HG03571 (cell line): ENCODE measurements around the gene MATR3.
"Not testable (repeated sequence)": the region's sequence is repeated elsewhere in the genome, so short reads cannot be mapped to it uniquely, and the experiment has no call there.

ENCODE experiments used
- ATAC-seq: cut with Tn5 transposase; IDR thresholded peaks from one replicate; pipeline ENCODE4 v1.9.1; 2021; ENCODE audit not compliant: unreplicated experiment

The MATR3 gene, protein sequence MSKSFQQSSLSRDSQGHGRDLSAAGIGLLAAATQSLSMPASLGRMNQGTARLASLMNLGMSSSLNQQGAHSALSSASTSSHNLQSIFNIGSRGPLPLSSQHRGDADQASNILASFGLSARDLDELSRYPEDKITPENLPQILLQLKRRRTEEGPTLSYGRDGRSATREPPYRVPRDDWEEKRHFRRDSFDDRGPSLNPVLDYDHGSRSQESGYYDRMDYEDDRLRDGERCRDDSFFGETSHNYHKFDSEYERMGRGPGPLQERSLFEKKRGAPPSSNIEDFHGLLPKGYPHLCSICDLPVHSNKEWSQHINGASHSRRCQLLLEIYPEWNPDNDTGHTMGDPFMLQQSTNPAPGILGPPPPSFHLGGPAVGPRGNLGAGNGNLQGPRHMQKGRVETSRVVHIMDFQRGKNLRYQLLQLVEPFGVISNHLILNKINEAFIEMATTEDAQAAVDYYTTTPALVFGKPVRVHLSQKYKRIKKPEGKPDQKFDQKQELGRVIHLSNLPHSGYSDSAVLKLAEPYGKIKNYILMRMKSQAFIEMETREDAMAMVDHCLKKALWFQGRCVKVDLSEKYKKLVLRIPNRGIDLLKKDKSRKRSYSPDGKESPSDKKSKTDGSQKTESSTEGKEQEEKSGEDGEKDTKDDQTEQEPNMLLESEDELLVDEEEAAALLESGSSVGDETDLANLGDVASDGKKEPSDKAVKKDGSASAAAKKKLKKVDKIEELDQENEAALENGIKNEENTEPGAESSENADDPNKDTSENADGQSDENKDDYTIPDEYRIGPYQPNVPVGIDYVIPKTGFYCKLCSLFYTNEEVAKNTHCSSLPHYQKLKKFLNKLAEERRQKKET

DNA sequence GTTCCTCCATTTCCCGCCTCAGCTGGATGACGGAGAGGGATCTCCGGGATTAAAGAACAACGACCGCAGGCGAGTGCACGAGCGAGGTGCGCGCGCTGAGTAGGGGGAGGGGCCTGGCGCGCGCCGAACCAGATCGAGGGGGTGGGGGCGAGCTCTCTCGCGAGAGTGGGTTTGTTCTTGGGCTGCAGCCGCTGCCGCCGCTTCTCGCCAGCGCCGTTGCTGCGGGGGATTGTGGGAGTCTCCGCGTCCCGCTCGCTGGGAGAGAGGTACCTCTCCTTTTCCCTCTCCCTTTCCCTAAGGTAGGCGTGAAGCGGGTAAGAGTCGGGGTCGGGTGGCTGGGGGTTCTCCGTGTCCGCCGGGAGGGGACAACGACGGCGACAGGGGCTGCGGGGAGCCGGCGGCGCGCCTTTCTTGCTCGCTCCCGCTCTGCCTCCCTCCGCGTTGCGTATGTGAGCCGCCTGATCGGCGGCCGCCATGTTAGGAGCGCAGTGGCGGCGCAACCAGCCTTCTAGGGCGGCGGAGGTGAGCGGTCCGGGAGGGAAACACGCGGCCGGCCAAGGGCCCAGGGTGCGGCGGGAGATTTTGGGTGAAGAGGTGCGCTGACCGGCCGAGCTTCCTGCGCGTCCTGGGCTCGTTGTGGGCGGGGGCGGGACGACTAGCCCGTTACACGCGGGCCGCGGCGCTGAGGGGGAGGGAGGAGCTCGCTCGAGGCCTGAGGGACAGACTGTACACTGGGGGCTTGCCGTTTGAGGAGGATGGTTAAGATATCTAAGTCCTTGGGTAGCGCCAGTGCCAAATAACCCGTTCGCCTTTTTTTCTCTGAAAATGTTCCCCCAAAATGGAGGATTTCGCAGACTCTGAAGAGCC is at the start of gene MATR3:
MATR3 (plus strand) TSS at position 234 of the 867 bp plus-strand sequence. CDS start 13,676 bp downstream, outside the sequence.
- ATAC-seq, result peak; percentile 65

GRCh38 chr5:139245637-139246339 is 47.8 kb upstream of the MATR3 start:
- ATAC-seq, result no peak

DNA sequence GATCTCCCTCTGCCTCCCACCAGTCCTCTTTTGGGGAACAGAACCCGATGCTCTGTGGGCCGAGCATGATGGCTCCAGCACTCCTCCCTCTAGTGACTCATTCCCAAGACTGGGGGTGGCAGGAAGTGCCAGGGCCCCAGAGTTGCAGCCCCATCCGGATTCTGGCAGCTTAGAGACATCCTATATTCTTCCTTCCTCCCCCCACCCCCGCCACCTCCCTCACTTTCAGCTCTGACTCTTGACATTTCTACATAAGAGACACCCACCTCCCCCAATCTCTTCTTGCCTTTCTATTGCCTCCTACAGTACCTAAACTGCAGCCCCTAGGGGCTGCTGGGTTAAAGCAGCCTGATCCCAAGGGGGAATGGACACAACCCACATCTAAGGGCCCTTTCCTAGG is 47.1 kb upstream of the MATR3 start:
- no peak for ATAC-seq

DNA sequence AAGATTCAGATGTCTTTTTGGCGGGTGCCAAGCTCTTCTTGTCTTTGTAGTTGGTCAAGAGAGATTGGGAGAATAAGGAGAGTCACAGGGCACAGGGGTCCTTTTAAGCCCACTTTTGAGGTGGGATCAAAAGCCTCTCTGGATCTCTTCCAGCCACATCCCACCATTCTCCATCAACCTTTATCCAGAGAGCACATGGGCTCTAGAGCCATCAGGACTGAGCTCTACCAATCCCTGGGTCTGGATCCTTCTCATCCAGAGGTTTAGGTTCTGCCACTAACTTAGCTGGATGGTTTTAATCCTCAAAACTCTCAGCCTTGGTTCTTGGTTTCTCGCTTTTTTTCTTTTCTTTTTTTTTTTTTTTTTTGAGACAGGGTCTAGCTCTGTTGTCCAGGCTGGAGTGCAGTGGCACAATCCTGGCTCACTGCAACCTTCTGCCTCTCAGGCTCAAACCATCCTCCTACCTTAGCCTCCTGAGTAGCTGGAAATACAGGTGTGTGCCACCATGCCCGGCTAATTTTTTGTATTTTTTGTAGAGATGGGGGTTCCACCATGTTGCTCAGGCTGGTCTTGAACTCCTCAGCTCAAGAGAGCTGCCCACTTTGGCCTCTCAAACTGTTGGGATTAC is 44.6 kb upstream of the MATR3 start:
- ATAC-seq, result no peak

DNA sequence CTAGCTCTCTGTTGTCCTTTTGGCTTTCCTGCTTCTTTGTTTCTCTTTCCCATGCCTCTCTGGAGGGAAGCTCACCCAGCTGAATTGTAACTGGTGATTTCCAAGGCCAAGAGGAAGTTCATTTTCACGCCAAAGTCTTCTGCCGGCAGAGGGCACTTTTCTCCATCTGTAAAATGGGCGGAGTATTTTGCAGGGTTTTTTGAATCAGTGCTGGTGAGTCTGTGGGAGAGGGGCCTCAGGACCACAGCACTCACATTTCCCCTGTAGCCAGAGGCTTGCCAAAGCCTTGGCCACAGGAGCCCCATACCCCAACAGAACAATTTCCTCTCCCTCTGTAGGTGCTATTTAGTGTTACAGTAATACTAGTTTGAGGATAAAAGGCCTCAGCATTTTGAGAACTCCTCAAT is 42.3 kb upstream of the MATR3 start:
- no peak for ATAC-seq

GRCh38 chr5:139251695-139252288 is 41.7 kb upstream of the MATR3 start:
- ATAC-seq, result no peak

GRCh38 chr5:139253115-139253514 is 40.4 kb upstream of the MATR3 start:
- no peak for ATAC-seq

- ATAC-seq, result no peak
Measured at GRCh38 chr5:139256820-139257219, 36.7 kb upstream of the MATR3 start.

GRCh38 chr5:139262059-139262741 is 31.3 kb upstream of the MATR3 start:
- ATAC-seq, result no peak

DNA sequence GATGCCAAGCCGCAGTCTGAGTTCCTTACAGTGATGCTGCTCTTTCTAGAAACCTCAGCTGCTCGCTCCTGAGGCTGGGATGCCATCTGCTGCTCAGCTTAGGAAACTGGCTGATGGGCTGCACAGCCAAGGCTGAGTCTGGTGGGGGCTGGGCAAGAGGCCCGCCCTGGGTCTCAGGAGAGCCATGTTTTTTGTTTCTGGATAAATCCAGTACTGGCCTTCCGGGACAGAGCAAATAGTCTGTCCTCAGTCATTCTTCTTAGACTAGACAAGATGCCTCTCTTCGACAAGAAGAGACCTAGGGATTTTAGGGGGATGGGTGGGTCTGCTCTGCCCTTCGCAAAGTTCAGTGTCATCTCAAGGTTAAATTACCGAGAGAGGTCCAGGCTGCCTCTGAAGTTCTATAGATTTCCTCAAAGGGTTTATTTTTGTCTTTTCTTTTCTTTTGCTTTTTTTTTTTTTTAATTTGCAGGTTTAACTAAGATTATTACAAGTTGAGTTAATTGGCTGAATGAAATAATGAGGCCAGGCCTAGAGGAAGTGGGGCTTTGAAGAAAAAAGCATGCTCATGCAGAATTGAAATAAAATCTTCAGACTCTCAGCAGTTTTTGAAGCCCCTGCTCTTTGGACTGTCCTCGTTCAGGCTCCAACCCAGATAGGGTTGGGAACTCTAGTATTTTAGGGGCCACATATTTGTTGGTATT is 30.6 kb upstream of the MATR3 start:
- ATAC-seq, result no peak

DNA sequence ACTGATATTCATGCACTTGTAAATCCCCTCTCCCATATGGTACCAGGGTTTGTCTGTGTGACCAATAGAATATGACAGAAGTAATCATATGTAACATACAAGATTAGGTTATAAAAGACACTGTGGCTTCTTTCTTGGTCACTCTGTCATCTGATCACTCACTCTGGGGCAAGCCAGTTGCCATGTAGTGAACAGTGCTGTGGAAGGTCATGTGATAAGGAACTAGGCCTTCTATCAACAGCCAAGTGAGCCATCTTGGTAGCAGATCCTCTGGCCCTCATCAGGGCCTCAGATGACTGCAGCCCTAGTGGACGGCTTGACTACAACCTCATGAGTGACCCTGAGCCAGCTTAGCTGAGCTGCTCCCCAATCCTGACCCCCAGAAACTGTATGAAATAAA is 30.0 kb upstream of the MATR3 start:
- no peak for ATAC-seq

DNA sequence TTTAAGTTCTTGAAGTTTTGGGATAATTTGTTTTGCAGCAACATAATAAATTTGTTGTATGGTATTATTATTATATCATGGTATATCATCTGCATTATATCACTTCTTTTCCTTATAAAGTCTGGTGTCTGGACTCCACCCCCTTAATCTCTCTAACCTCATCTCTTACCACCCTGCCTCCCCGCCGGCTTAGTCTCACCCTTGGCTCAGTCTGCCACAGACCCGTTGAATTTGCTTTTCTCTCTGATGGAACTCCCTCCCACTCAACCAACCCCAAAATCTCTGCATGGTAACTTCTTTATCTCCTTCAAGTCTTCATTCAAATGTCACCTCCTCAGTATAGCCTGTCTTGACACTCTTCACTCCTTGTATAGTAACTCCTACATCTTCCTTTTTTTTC is 29.6 kb upstream of the MATR3 start:
- ATAC-seq, result no peak

GRCh38 chr5:139265001-139265400 is 28.5 kb upstream of the MATR3 start:
- ATAC-seq, result no peak

DNA sequence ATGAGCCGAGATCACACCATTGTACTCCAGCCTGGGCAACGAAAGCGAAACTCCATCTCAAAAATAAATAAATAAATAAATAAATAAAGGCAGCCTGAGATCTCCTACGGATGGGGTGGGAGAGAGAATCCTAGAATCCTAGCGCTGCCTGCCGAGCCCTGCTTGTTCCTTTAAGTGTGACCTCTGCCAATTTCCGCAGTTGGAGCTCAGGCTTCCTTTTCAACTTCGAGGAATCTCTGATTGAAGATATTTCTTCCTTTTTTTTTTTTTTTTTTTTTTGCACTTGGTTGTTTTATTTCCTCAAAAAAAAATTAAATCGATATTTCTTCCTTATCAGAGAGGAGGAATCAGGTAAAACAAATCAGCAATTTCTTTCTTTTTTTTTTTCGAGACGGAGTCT is 27.3 kb upstream of the MATR3 start:
- no peak for ATAC-seq

GRCh38 chr5:139267481-139267880 is 26.1 kb upstream of the MATR3 start:
- no peak for ATAC-seq

DNA sequence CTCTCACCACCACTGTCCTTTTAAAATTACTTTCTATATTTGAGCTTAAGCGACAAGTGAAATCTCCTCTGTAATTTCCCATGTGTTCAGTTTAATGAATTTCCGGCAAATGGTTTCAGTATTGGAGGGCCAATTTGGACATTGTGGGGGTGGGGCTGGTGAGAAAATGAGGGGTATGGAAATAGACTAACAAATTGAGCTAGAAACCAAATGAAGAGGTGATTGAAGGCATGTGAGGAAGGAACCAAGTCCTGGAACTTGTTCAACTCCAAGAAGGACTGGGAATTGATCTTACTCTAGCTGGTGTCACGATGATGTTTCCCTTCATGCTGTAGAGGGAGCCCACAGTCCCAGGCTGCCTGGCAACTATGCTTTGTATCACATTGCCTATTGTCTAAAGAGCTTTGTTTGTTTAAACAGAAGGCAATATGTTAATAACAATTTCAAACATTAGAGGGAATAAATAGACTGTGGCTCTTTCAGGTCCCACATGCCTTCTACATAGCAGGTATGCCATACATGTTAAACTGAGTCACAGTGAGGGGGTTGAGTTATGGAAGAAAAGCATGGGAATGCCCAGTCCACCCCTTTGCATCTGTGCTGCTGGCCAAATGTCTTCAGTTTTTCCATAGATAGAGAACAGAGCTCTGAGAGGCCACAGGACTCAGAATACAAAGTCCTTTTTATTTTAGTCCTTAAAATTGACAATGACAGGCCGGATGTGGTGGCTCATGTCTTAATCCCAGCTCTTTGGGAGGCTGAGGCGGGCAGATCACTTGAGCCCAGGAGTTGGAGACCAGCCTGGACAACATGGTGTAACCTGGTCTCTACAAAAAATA is 25.0 kb upstream of the MATR3 start:
- ATAC-seq, result no peak

DNA sequence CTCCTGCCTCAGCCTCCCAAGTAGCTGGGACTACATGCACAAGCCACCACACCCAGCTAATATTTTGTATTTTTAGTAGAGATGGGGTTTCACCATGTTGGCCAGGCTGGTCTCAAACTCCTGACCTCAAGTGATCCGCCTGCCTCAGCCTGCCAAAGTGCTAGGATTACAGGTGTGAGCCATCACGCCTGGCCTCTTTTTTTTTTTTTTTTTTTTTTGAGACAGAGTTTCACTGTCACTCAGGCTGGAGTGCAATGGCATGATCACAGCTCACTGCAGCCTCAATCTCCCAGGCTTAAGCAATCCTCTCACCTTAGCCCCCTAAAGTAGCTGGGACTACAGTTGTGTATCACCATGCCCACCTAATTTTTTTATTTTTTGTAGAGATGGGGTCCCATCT is 22.8 kb upstream of the MATR3 start:
- not testable (repeated sequence) for ATAC-seq
